Activated CD8-positive, alpha-beta T cell treated with anti-CD3 and anti-CD28 coated beads for 36 hours (primary cell): ENCODE measurements around the gene CNN2. TPM values are rescaled to one million over a fixed set of nuclear protein-coding genes. Genes with fewer than 3 reads are reported as not detected.
A peak's percentile ranks its signal among the peaks of the same experiment; 100 is the strongest.

Experiments used
- ATAC-seq: fragments of 200-7000 bp; cut with Tn5 transposase; one replicate; pipeline ENCODE4 v1.10.0; 2021; ENCODE audit warnings: mild to moderate bottlenecking, moderate library complexity
- CTCF ChIA-PET: fragments of 350-600 bp; sonication (Branson Sonifier 250); formaldehyde crosslinking; loops from one replicate; lab custom pipeline; 2021; ENCODE audit warnings: antibody characterized with exemption; lab: Charles Lee
- POLR2A ChIA-PET: fragments of 350-600 bp; sonication (Branson Sonifier 250); formaldehyde crosslinking; loops from one replicate; lab custom pipeline; 2021; ENCODE audit warnings: antibody characterized with exemption; lab: Charles Lee
- DNase-seq: peaks from one replicate; pipeline ENCODE4 v3.0.0-alpha.2; 2020
- H3K27ac Mint-ChIP-seq: one replicate; pipeline ENCODE4 v1.8.0; 2021; ENCODE audit warnings: mild to moderate bottlenecking, mixed read lengths
- H3K27me3 Mint-ChIP-seq: one replicate; pipeline ENCODE4 v1.8.0; 2021; ENCODE audit warnings: mixed read lengths
- H3K36me3 Mint-ChIP-seq: one replicate; pipeline ENCODE4 v1.8.0; 2021; ENCODE audit warnings: low read depth, mixed read lengths
- H3K4me1 Mint-ChIP-seq: one replicate; pipeline ENCODE4 v1.8.0; 2021; ENCODE audit warnings: low read depth, mixed read lengths
- H3K4me3 Mint-ChIP-seq: one replicate; pipeline ENCODE4 v1.8.0; 2021; ENCODE audit warnings: mild to moderate bottlenecking, moderate library complexity, mixed read lengths
- H3K9me3 Mint-ChIP-seq: one replicate; pipeline ENCODE4 v1.8.0; 2021; ENCODE audit warnings: mixed read lengths
- CTCF ChIP-seq: fragments of 200-600 bp; IDR thresholded peaks from one replicate; pipeline ENCODE4 v1.8.0; 2022; ENCODE audit warnings: antibody characterized with exemption, mild to moderate bottlenecking
- intact Hi-C: fragments of 100-400 bp; cut with micrococcal nuclease; formaldehyde crosslinking; loops from one replicate; pipeline ENCODE4 v1.10.0; 2022
- total RNA-seq, 2 experiments: library from RNA; stranded (reverse); gene quantifications; one replicate each; pipeline ENCODE4 v1.2.3, GENCODE V29; 2021

CNN2 gene
- total RNA-seq, 2 experiments from 2014 or later: 97.4 to 98.3 TPM

GRCh38 chr19:1057176-1057855 is 30.9 kb downstream of the CNN2 start:
- no peak for TF ChIP-seq CTCF
- DNase-seq (no peak), ATAC-seq (peak; percentile 66)
- H3K9me3 Mint-ChIP-seq: peaks cover 14% of the 10 kb centered on the region
- ChIA-PET POLR2A (interaction anchor here (0.6 to 1.6 kb wide), 4 partner anchors 10 to 34 kb away, joined by 3 to 5 read pairs (median 3); partner anchors contain the start of gene ARHGAP45), CTCF (interaction anchor here (1.0 to 3.3 kb wide), 7 partner anchors 9 to 209 kb away, joined by 3 to 14 read pairs (median 4); partner anchors contain the start of genes ABCA7 and ARHGAP45)
- intact Hi-C loops: no loop called here
- no peak overlapping the region for H3K4me3 Mint-ChIP-seq
- peaks cover 33% of the 10 kb centered on the region for H3K36me3 Mint-ChIP-seq
- no peaks in the 10 kb centered on the region for H3K27me3 Mint-ChIP-seq
- peaks cover 15% of the 10 kb centered on the region for H3K4me1 Mint-ChIP-seq
- peak overlapping the region; percentile 79 for H3K27ac Mint-ChIP-seq

GRCh38 chr19:1058112-1058511 is 31.7 kb downstream of the CNN2 start:
- Mint-ChIP-seq H3K4me3 (no peak overlapping the region), H3K9me3 (peaks cover 14% of the 10 kb centered on the region), H3K36me3 (peaks cover 33% of the 10 kb centered on the region), H3K27ac (peak overlapping the region; percentile 43), H3K27me3 (no peaks in the 10 kb centered on the region), H3K4me1 (peaks cover 11% of the 10 kb centered on the region)
- no peak for ATAC-seq
- TF ChIP-seq CTCF: no peak
- ChIA-PET CTCF (interaction anchor here (1.0 to 3.3 kb wide), 7 partner anchors 8 to 208 kb away, joined by 3 to 14 read pairs (median 4); partner anchors contain the start of genes ABCA7 and ARHGAP45), POLR2A (interaction anchor here (0.6 to 1.7 kb wide), 3 partner anchors 9 to 24 kb away, joined by 3 to 6 read pairs (median 3); partner anchors contain the start of gene ARHGAP45)
- no peak for DNase-seq
- intact Hi-C loops: no loop called here

- no peak for DNase-seq
- H3K27ac Mint-ChIP-seq: no peak overlapping the region
- H3K4me1 Mint-ChIP-seq: peaks cover 27% of the 10 kb centered on the region
- ChIA-PET CTCF (interaction anchor here (1.4 kb wide), 1 partner anchor 184 kb away, joined by 4 read pairs; no protein-coding TSS in a partner anchor), POLR2A (no interaction called here)
- ATAC-seq: no peak
- no peaks in the 10 kb centered on the region for H3K27me3 Mint-ChIP-seq
- TF ChIP-seq CTCF: no peak
- intact Hi-C loops: no loop called here
- H3K9me3 Mint-ChIP-seq: peaks cover 15% of the 10 kb centered on the region
- no peak overlapping the region for H3K4me3 Mint-ChIP-seq
- peaks cover 28% of the 10 kb centered on the region for H3K36me3 Mint-ChIP-seq
Measured at GRCh38 chr19:1060689-1061088, 34.3 kb downstream of the CNN2 start.

GRCh38 chr19:1061987-1062386 is 35.6 kb downstream of the CNN2 start:
- POLR2A ChIA-PET: no interaction called here
- TF ChIP-seq CTCF: no peak
- Mint-ChIP-seq H3K27me3 (no peaks in the 10 kb centered on the region), H3K4me3 (no peak overlapping the region), H3K36me3 (peaks cover 17% of the 10 kb centered on the region), H3K9me3 (peaks cover 8% of the 10 kb centered on the region), H3K27ac (no peak overlapping the region), H3K4me1 (peaks cover 36% of the 10 kb centered on the region)
- no peak for ATAC-seq
- intact Hi-C loops: no loop called here
- no peak for DNase-seq
- CTCF ChIA-PET: interaction anchor here (1.0 kb wide), 1 partner anchor 19 kb away, joined by 3 read pairs; no protein-coding TSS in a partner anchor
